Hematopoietic multipotent progenitor cell treated with erythropoietin and hydrocortisone succinate and interleukin-3 and kit ligand, for 6 days (in vitro differentiated cells): ENCODE results near the gene LRRC14B.
"Not testable (repeated sequence)": the region's sequence is repeated elsewhere in the genome, so short reads cannot be mapped to it uniquely, and the experiment has no call there.

Experiments
- DNase-seq: peaks from one replicate; pipeline ENCODE4 v3.0.0-alpha.2; 2015

LRRC14B gene

GRCh38 chr5:194102-194501, 2.8 kb downstream of the LRRC14B start:
- DNase-seq: no peak

- DNase-seq: no peak
These were observed 3.4 kb downstream of the LRRC14B start for GRCh38 chr5:194603-195209.

GRCh38 chr5:195401-196160, 4.3 kb downstream of the LRRC14B start:
- no peak for DNase-seq

GRCh38 chr5:196350-196749, 5.1 kb downstream of the LRRC14B start:
- no peak for DNase-seq

GRCh38 chr5:197031-197430, 5.7 kb downstream of the LRRC14B start:
- DNase-seq: not testable (repeated sequence)

GRCh38 chr5:197892-198489, 6.7 kb downstream of the LRRC14B start:
- DNase-seq: no peak

- no peak for DNase-seq
These were observed 7.4 kb downstream of the LRRC14B start for GRCh38 chr5:198516-199196.

GRCh38 chr5:199197-199949, 8.1 kb downstream of the LRRC14B start:
- DNase-seq: no peak

- DNase-seq: no peak
These were observed 8.8 kb downstream of the LRRC14B start for GRCh38 chr5:199950-200645.

GRCh38 chr5:200985-201384, 9.7 kb downstream of the LRRC14B start:
- DNase-seq: no peak

GRCh38 chr5:201672-202071, 10.4 kb downstream of the LRRC14B start:
- no peak for DNase-seq

- DNase-seq: no peak
These were observed 12.1 kb downstream of the LRRC14B start for GRCh38 chr5:203246-203930.

GRCh38 chr5:204001-204400, 12.7 kb downstream of the LRRC14B start:
- no peak for DNase-seq

- DNase-seq: no peak
These were observed 13.2 kb downstream of the LRRC14B start for GRCh38 chr5:204462-204861.

- no peak for DNase-seq
These were observed 13.8 kb downstream of the LRRC14B start for GRCh38 chr5:204966-205670.

GRCh38 chr5:206406-206805, 15.1 kb downstream of the LRRC14B start:
- DNase-seq: no peak

GRCh38 chr5:206927-207536, 15.7 kb downstream of the LRRC14B start:
- DNase-seq: no peak

- DNase-seq: no peak
These were observed 16.3 kb downstream of the LRRC14B start for GRCh38 chr5:207599-207998.

- DNase-seq: no peak
These were observed 17.3 kb downstream of the LRRC14B start for GRCh38 chr5:208449-209114.

- DNase-seq: no peak
These were observed 22.6 kb downstream of the LRRC14B start for GRCh38 chr5:213803-214395.
